Panc1 (cell line): ENCODE data around the gene KMT5C. TPM values are rescaled to one million over a fixed set of nuclear protein-coding genes. Genes with fewer than 3 reads are reported as not detected.
A peak's percentile ranks its signal among the peaks of the same experiment; 100 is the strongest.

Experiments
- ATAC-seq: fragments of 200-7000 bp; cut with Tn5 transposase; 2 replicates; pipeline ENCODE4 v1.9.1; 2020; ENCODE audit warnings: mild to moderate bottlenecking, moderate library complexity
- Bru-seq: library from RNA; stranded (reverse); fragments of 400-500 nt; gene quantifications from one replicate; lab custom pipeline; 2021; lab: Mats Ljungman, UMichigan
- BruChase-seq, 2 experiments: library from RNA; stranded (reverse); fragments of 400-500 nt; gene quantifications; one replicate each; lab custom pipeline; 2021; lab: Mats Ljungman, UMichigan
- BruUV-seq: library from RNA; stranded (reverse); fragments of 400-500 nt; replicated peaks from 2 replicates; lab custom pipeline; 2021; lab: Mats Ljungman, UMichigan
- CTCF ChIA-PET: fragments of 300-600 bp; sonication (Branson Sonifier 250); formaldehyde crosslinking; loops from one replicate; lab custom pipeline; 2022; ENCODE audit warnings: antibody characterized with exemption; lab: Charles Lee
- POLR2A ChIA-PET: fragments of 300-600 bp; sonication (Branson Sonifier 250); formaldehyde crosslinking; loops from one replicate; lab custom pipeline; 2022; ENCODE audit warnings: antibody characterized with exemption; lab: Charles Lee
- DNase-seq: peaks from one replicate; pipeline ENCODE4 v3.0.0-alpha.2; 2010; ENCODE audit warnings: low read depth, low spot score
- H3K27ac ChIP-seq: 2 replicates; pipeline ENCODE4 v1.5.1; 2011; ENCODE audit warnings: mild to moderate bottlenecking, low read length, inconsistent platforms
- H3K27me3 ChIP-seq: fragments of 200-500 bp; sonication (Bioruptor generic); 2 replicates; pipeline ENCODE4 v1.6.0; 2014; ENCODE audit warnings: low read length, inconsistent platforms; ENCODE audit not compliant: control insufficient read depth, insufficient read depth
- H3K36me3 ChIP-seq: fragments of 200-500 bp; sonication (Bioruptor generic); 2 replicates; pipeline ENCODE4 v1.5.1; 2014; ENCODE audit warnings: inconsistent platforms, mild to moderate bottlenecking, low read length, moderate library complexity; ENCODE audit not compliant: control insufficient read depth, insufficient read depth
- H3K4me1 ChIP-seq: 2 replicates; pipeline ENCODE4 v1.5.1; 2011; ENCODE audit warnings: inconsistent platforms, mild to moderate bottlenecking, low read length, moderate library complexity; ENCODE audit not compliant: control insufficient read depth, insufficient read depth
- H3K4me3 ChIP-seq, 2 experiments: 2 replicates each; pipeline ENCODE4 v1.5.1; 2011 to 2012; ENCODE audit warnings: low read depth in 2 of 2, low read length in 2 of 2, mild to moderate bottlenecking in 2 of 2, inconsistent platforms in 1 of 2, moderate library complexity in 1 of 2
- H3K9me3 ChIP-seq: fragments of 200-500 bp; sonication (Bioruptor generic); 2 replicates; pipeline ENCODE4 v1.5.1; 2014; ENCODE audit warnings: low read depth, mild to moderate bottlenecking, inconsistent platforms, low read length, moderate library complexity; ENCODE audit not compliant: control insufficient read depth, insufficient read depth
- POLR2AphosphoS5 ChIP-seq: IDR thresholded peaks from 2 replicates; pipeline ENCODE4 v1.6.1; 2012; ENCODE audit warnings: mild to moderate bottlenecking, low read depth, low read length, moderate library complexity
- REST ChIP-seq, 2 experiments: IDR thresholded peaks; 2 replicates each; pipeline ENCODE4 v1.6.1; 2011 to 2012; ENCODE audit warnings: low read depth in 2 of 2, control low read depth in 1 of 2, low read length in 1 of 2, mild to moderate bottlenecking in 1 of 2, moderate library complexity in 1 of 2; ENCODE audit not compliant: insufficient read depth in 1 of 2
- SIN3A ChIP-seq: IDR thresholded peaks from 2 replicates; pipeline ENCODE4 v1.6.1; 2012; ENCODE audit warnings: low read depth, mild to moderate bottlenecking, low read length, moderate library complexity, borderline replicate concordance; ENCODE audit not compliant: insufficient read depth
- TCF7L2 ChIP-seq: IDR thresholded peaks from 2 replicates; pipeline ENCODE4 v1.6.1; 2011; ENCODE audit warnings: mild to moderate bottlenecking, low read depth, low read length, inconsistent platforms
- in situ Hi-C: cut with HindIII; loops from 2 replicates; pipeline ENCODE4 v1.10.0; 2016; ENCODE audit warnings: low sequenced_read_pairs, low pct_unique_long_range_greater_than_20kb
- intact Hi-C: fragments of 100-400 bp; cut with micrococcal nuclease; formaldehyde crosslinking; loops from one replicate; pipeline ENCODE4 v1.10.0; 2022; ENCODE audit not compliant: unreplicated experiment
- long read RNA-seq: library from polyadenylated mRNA; unstranded; transcript quantifications from one replicate; pipeline ENCODE4 v2.0.0, GENCODE V29; 2021; ENCODE audit not compliant: unreplicated experiment
- polyA plus RNA-seq: library from polyadenylated mRNA; unstranded; fragments of >200 nt; gene quantifications from one replicate; pipeline ENCODE4 v1.2.1, GENCODE V29; 2012; ENCODE audit warnings: missing spikeins; ENCODE audit not compliant: insufficient read length
- total RNA-seq: library from RNA; stranded (reverse); gene quantifications from one replicate; pipeline ENCODE4 v1.2.1, GENCODE V29; 2021; ENCODE audit not compliant: unreplicated experiment
- TF ChIP-seq, protein P1 (sequence below): fragments of 450-650 bp; IDR thresholded peaks from 2 replicates; pipeline ENCODE4 v1.5.1; 2017; ENCODE audit warnings: mild to moderate bottlenecking

The KMT5C gene
- total RNA-seq (30.6 TPM), Bru-seq, nascent RNA (percentile 59 among the genes with signal in this experiment), BruChase-seq, experiment 1, labeled RNA remaining after a 2-hour chase (percentile 64 among the genes with signal in this experiment), BruChase-seq, experiment 2, labeled RNA remaining after a 6-hour chase (percentile 63 among the genes with signal in this experiment)
- polyA plus RNA-seq, result 27.7 TPM
- long read RNA-seq, partial matches to known transcripts, result 1 of 12 reads
- long read RNA-seq, other reads (novel, unspliced or antisense), result 10 of 12 reads

DNA sequence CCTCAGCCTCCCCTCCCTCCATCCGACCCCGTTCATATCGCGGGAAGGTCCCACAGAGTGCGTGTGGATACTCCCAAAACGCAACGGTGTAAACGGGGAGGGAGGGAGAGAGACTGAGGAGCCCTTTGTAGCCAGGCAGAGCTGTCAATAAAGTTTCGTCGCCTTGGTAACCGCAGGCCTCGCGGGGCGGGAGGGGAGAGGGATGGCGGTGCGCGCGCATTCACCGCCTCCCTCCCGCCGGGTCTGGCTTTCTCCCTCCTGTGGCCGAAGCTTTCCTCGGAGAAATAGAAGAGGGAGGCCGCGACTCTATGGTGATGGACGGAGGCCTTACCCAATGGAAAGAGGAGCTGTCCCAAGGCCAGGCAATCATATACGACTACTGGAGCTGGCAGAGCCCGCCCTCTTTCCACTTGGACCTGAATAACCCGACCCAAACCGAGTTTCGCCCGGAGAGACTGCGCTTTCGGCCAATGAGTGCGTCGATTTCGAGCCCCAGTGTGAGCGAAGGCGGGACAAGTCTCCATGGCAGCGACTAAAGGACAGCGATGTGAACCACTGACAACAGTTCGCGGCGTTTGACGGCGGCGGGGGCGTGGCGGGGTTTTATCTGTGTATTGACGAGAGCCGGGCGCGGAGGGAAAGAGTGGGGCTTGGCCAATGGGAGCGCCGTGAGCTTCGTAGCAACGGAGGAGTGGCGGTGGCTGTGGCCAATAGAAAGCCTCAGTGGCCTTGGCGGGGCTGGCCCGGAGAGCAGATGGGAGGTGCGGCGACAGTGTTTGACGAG is at the start of gene KMT5C:
TSS of gene KMT5C (plus strand) at position 772 of the 784 bp plus-strand sequence. CDS start 2,061 bp downstream, outside the sequence.
- no TSS peak for BruUV-seq
- ChIA-PET CTCF (interaction anchor here (0.5 to 2.4 kb wide), 8 partner anchors 9 to 285 kb away, joined by 3 to 16 read pairs (median 4); partner anchors contain the start of genes RPL28 and ZNF784), POLR2A (interaction anchor here (0.6 to 1.5 kb wide), 15 partner anchors 9 to 311 kb away, joined by 3 to 24 read pairs (median 6); partner anchors contain the start of genes PPP6R1 and TMEM238)
- H3K4me1 ChIP-seq, result peaks cover 16% of the 10 kb centered on the region
- no peaks in the 10 kb centered on the region for H3K27me3 ChIP-seq
- no peaks in the 10 kb centered on the region for H3K36me3 ChIP-seq
- ATAC-seq (peak; percentile 92), DNase-seq (peak; percentile 100)
- in situ Hi-C loops, result no loop called here
- H3K27ac ChIP-seq, result peak within 1 kb of the TSS; percentile 98
- H3K4me3 ChIP-seq, result peak within 1 kb of the TSS; percentile 73 to 87
- intact Hi-C loops, result no loop called here
- no peaks in the 10 kb centered on the region for H3K9me3 ChIP-seq
- TF ChIP-seq, protein P1, sequence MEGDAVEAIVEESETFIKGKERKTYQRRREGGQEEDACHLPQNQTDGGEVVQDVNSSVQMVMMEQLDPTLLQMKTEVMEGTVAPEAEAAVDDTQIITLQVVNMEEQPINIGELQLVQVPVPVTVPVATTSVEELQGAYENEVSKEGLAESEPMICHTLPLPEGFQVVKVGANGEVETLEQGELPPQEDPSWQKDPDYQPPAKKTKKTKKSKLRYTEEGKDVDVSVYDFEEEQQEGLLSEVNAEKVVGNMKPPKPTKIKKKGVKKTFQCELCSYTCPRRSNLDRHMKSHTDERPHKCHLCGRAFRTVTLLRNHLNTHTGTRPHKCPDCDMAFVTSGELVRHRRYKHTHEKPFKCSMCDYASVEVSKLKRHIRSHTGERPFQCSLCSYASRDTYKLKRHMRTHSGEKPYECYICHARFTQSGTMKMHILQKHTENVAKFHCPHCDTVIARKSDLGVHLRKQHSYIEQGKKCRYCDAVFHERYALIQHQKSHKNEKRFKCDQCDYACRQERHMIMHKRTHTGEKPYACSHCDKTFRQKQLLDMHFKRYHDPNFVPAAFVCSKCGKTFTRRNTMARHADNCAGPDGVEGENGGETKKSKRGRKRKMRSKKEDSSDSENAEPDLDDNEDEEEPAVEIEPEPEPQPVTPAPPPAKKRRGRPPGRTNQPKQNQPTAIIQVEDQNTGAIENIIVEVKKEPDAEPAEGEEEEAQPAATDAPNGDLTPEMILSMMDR, result no peak
- TF ChIP-seq REST (IDR thresholded peaks at IDR 0.05; ENCODE audit: insufficient read depth in 1 of 2, low read depth in 2 of 2, low read length in 1 of 2) (no peak), TCF7L2 (peak; percentile 82), POLR2AphosphoS5 (peak; percentile 59), SIN3A (0 out of 2 replicates have a peak, but pooled peaks have one; percentile 23)

GRCh38 chr19:55297267-55297666 is 42.4 kb upstream of the KMT5C start:
- POLR2A ChIA-PET, result no interaction called here
- TF ChIP-seq REST (IDR thresholded peaks at IDR 0.05; ENCODE audit: insufficient read depth in 1 of 2, low read depth in 2 of 2, low read length in 1 of 2) (no peak), TCF7L2 (no peak), SIN3A (no peak)
- TF ChIP-seq, protein P1, result no peak
- no peaks in the 10 kb centered on the region for H3K36me3 ChIP-seq
- intact Hi-C loops, result loop anchor here (10.0 kb wide), 1 partner anchor 78 kb away; the partner anchor contains the start of genes IL11 and TMEM190
- no peak overlapping the region for H3K27ac ChIP-seq
- BruUV-seq, result no TSS peak
- in situ Hi-C loops, result no loop called here
- ATAC-seq (no peak), DNase-seq (no peak)
- H3K4me1 ChIP-seq, result peaks cover 8% of the 10 kb centered on the region
- CTCF ChIA-PET, result no interaction called here
- no peaks in the 10 kb centered on the region for H3K9me3 ChIP-seq
- no peak overlapping the region for H3K4me3 ChIP-seq
- H3K27me3 ChIP-seq, result no peaks in the 10 kb centered on the region
